ENCODE measurements around the gene LNP1.

- TF ChIP-seq POLR2A (IDR thresholded peaks at IDR 0.05): no peak
- no peak for TF ChIP-seq CTCF (IDR thresholded peaks at IDR 0.05)
These were observed 99.1 kb downstream of the LNP1 start for GRCh38 chr3:100500320-100500880.

Data from ovary (tissue), 3 donors.